Measurements from ENCODE around the gene LONRF2.

LONRF2 gene

GRCh38 chr2:100301881-100302584 is 20.3 kb downstream of the LONRF2 start:
- DNase-seq (ENCODE audit: low read depth in 2 of 2): no peak

DNA sequence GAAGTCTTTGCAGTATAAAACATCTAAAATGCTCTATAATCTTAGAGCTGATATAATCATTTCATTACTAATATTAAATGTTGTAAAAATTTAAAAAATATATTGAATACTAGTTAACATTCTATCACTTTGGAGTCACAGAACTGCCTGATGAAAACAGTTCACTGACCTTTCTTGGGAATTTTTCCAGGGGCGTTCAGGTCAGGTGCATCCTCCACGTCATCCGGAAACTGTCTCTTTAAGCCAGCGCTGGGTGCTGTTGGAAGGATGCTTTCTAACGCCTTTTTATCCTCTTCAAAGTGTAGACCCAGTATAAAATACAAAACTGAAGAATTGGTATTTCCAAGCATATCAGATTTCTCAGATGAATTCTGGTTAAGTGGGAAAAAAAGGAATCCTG is 22.8 kb downstream of the LONRF2 start:
- no peak for DNase-seq (ENCODE audit: low read depth in 2 of 2)

GRCh38 chr2:100297511-100297910 is 24.8 kb downstream of the LONRF2 start:
- no peak for DNase-seq (ENCODE audit: low read depth in 2 of 2)

DNA sequence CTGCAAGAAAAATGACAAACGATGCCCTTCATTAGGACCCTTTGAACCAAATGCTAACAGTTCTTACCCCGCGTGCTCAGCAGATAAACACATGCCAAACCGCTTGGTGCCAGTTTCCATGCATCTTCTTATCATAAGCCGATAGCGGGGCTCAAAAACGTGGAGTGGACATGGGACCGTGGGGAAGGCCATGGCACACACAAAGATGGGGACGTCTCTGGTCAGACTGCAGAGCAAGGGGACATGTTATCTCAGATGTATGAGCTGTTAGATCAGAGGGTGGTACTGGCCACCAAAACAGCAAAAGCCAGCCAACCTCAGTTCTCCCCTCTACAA is 28.2 kb downstream of the LONRF2 start:
- DNase-seq (ENCODE audit: low read depth in 2 of 2): no peak

DNA sequence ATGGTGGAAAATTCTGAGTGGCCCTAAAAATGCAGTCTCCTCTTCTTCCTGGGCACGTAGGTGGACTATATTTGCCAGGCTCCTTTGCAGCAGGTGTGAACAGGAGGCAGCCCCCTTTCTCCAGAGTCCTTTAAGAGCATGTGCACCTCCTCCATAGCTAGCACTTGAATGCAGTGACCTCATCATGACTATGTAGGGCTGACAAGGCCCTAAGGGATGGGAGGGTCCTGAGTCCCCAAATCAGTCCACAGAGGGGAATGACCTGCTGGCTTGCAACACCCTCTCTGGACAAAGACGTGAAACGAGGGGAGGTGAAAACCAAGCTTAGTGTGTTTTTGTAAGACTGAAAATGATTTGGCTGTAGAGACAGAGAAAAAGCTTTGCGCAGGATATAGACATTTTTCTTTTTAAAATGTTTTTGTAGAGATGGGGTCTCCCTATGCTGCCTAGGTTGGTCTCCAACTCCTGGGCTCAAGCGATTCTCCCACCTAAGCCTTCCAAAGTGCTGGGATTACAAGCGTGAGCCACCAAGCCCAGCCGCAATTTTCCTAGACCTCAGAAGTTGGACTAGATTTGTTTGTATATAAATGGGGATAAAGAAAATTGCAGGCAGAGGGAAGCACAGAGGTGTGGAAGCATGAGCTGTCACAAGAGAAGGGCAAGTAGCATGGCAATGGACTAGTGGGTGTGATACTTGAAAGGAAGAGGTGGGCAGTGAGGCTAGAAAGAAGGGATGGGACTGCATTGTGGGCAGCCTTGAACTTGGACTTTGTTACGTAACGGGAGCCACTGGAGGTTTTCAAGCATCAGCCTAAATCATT is 28.8 kb downstream of the LONRF2 start:
- DNase-seq (ENCODE audit: low read depth in 2 of 2): no peak

DNA sequence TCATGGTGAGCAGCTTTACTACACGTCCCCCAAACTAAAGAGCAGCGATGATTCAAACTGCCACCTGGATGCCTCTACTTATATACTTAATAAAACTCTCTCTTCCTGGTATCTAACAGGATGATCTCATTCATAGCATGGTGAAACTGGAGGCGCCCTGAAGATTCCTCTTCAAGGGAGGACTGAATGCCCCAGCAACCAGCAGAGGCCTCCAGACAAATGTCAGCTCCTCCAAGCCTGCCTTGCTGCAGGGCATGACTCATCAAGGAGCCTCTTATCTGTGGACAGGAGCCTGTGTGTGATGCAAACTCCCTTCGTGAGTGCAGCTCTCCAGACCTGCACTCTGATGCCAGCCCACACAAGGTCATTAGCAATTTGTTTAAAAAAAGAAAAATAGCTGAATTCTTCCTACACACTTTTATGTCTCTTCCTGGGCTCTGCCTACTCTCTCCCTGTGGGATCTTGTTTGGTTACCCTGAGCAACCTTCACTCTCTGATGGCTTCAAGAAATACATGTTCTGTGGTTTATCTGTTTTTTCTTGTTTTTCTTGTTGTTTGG is 30.2 kb downstream of the LONRF2 start:
- DNase-seq (ENCODE audit: low read depth in 2 of 2): peak in 1 of 2 donors; percentile 14

GRCh38 chr2:100291152-100291970 is 30.9 kb downstream of the LONRF2 start:
- DNase-seq (ENCODE audit: low read depth in 2 of 2): peak in 1 of 2 donors; percentile 24

DNA sequence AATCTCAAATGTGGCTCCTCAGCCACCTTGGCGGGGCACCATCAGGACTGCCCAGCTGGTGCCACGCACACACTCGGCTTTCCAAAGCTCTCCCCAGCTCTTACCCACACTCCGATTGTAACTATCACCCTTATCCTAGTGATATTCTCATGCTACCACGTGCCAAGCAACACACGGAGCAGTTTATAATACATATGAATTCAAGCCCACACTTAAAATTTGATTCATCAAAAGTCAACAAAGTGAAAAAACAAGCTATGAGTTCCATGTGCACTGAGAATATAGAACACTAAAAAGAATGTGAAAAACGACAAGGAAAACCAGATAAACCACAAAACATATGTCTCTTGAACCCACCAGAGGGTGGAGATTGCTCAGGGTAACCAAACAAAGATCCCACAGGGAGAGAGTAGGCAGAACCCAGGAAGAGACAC is 31.6 kb downstream of the LONRF2 start:
- DNase-seq (ENCODE audit: low read depth in 2 of 2): no peak

- no peak for DNase-seq (ENCODE audit: low read depth in 2 of 2)
Measured at GRCh38 chr2:100289020-100289419, 33.3 kb downstream of the LONRF2 start.

GRCh38 chr2:100286318-100286717 is 36.0 kb downstream of the LONRF2 start:
- no peak for DNase-seq (ENCODE audit: low read depth in 2 of 2)

DNA sequence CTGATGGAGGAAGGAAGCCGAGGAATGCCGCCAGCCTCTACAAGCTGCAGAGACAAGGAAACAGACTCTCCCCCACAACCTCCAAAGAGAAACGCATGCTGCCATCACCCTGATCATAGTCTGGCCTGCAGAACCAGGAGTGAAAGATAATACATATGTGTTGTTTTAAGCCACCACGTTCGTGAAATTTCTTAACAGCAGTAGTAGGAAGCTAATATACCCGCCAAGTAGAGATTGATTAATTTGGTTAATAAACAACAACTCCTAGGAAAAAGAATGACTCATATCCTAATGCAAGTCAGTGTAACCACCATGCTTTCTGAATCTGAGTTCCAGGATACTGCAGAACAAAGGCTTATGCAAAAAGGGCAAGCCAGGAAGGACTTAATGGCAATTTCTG is 36.6 kb downstream of the LONRF2 start:
- no peak for DNase-seq (ENCODE audit: low read depth in 2 of 2)

DNA sequence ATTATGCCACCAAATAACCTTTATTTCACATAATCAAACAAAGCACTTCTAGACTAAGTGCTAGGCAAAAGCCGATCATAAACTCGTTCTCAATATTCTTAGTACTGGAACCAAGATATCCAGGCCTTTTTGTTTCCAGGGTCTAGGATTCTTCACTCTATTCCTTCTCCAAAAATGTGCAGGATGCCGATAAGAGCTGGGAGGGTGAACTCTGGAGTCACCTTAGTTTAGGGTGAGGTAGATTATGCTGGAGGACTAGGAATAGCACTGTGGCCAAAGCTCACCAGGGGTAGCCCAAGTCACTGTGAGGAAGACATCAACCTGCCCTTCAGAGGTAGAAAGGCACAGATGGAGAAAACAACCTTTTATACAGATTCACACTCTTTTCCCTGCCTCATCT is 37.3 kb downstream of the LONRF2 start:
- DNase-seq (ENCODE audit: low read depth in 2 of 2): no peak

DNA sequence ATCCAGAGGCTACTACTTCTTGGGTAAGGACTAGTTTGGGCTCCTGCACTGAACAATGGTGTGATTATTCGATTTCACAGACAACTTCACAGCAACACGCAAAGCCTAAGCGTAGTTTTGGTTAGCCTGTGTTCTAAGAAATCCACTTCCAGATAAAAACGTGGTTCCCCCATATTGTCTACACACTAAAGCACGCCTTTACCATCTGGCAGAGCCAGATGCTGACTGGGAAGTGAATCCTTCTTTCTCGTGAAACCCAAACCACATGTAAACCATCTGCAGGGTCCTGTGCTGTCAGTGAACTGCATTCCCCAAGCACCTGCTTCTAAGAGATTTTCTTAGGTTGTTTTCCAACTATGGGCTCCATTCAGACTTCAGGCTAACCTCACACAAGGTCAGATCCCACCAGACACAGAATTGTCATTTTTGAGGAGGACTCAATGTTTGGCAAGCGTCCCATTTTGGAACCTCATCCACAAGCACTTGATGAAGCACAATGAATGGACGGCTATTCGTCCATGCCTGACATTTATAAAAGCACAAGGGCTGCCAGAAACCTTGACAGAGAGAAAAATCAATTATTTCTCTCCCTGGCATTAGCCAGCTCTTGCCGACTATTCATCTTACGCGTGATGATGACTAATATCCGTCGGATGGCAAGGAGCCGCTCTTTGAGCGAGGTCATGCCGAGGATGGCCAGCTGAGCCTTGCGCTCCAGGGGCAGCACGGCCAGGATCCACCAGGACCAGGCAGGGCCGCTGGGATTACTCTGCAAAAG is 38.4 kb downstream of the LONRF2 start:
- DNase-seq (ENCODE audit: low read depth in 2 of 2): no peak

- no peak for DNase-seq (ENCODE audit: low read depth in 2 of 2)
Measured at GRCh38 chr2:100281521-100282438, 40.5 kb downstream of the LONRF2 start.

- DNase-seq (ENCODE audit: low read depth in 2 of 2): no peak
Measured at GRCh38 chr2:100279586-100280534, 42.4 kb downstream of the LONRF2 start.

- no peak for DNase-seq (ENCODE audit: low read depth in 2 of 2)
Measured at GRCh38 chr2:100278986-100279385, 43.3 kb downstream of the LONRF2 start.

- DNase-seq (ENCODE audit: low read depth in 2 of 2): no peak
Measured at GRCh38 chr2:100278501-100278900, 43.8 kb downstream of the LONRF2 start.

GRCh38 chr2:100277540-100278207 is 44.6 kb downstream of the LONRF2 start:
- no peak for DNase-seq (ENCODE audit: low read depth in 2 of 2)

DNA sequence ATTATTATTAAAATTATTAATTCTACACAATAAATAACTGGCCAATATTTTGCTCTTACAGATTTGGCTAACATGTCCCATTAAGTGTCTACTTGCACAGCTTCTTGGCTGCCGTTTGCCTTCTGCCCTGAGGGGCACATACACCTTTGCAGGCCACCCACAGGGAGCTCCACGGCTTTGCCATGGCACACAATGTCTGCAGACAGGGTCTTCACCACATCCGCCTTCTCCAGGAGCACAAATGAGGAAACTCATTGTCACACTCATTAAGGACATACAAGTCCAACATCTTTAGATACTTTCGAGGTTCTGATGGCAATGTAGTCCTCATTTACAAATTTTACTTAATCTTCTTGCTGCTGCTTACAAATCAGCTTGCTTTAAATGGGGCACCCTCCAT is 45.6 kb downstream of the LONRF2 start:
- DNase-seq (ENCODE audit: low read depth in 2 of 2): no peak

Data from stimulated activated CD8-positive, alpha-beta memory T cell treated with anti-CD3 and anti-CD28 coated beads, Interleukin-2, amount 100 ng/mL, for 1 hour (primary cell).